Body of pancreas (tissue), 4 donors: Measurements from ENCODE around the gene DNMT3A.

Experiments used
- POLR2A ChIP-seq, 3 donors: fragments of 450-650 bp; IDR thresholded peaks; one replicate each; pipeline ENCODE4 v1.6.1; 2016; ENCODE audit warnings: antibody characterized with exemption in 3 of 3, mild to moderate bottlenecking in 2 of 3
- TF ChIP-seq, protein P1 (sequence below), 7 experiments: fragments of 450-650 bp in 4 of 7; fragments of 200-600 bp in 3 of 7; sonication (generic) in 3 of 7; IDR thresholded peaks; one replicate each; pipeline ENCODE4 v1.5.1; 2016 to 2019; ENCODE audit warnings: antibody characterized with exemption in 7 of 7

DNA sequence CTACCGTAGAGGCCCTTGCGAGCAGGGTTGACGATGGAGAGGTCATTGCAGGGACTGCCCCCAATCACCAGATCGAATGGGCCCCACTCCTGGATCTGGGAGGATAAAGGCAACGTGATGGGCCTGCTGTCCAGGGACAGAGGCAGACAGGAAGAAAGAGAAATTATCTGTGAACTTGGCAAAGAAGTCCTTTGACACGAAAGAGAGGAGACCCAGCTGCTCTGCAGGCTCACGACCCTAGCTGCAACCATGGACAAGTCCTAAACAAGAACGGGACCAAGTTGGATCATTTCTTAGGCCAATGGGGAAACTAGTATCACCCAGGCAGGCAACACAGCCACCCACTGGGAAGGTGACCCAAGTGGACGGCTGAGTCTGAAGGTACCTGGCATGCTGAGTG lies 101.1 kb downstream of the DNMT3A start:
- TF ChIP-seq POLR2A (IDR thresholded peaks at IDR 0.05), result no peak
- TF ChIP-seq, protein P1, sequence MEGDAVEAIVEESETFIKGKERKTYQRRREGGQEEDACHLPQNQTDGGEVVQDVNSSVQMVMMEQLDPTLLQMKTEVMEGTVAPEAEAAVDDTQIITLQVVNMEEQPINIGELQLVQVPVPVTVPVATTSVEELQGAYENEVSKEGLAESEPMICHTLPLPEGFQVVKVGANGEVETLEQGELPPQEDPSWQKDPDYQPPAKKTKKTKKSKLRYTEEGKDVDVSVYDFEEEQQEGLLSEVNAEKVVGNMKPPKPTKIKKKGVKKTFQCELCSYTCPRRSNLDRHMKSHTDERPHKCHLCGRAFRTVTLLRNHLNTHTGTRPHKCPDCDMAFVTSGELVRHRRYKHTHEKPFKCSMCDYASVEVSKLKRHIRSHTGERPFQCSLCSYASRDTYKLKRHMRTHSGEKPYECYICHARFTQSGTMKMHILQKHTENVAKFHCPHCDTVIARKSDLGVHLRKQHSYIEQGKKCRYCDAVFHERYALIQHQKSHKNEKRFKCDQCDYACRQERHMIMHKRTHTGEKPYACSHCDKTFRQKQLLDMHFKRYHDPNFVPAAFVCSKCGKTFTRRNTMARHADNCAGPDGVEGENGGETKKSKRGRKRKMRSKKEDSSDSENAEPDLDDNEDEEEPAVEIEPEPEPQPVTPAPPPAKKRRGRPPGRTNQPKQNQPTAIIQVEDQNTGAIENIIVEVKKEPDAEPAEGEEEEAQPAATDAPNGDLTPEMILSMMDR (IDR thresholded peaks at IDR 0.05), result no peak
